ENCODE measurements around the gene MAP4K1.

MAP4K1 gene

GRCh38 chr19:38617283-38617763 is 430 bp downstream of the MAP4K1 start:
- H3K4me3 ChIP-seq (replicated peaks; ENCODE audit: insufficient read depth, low read length) = no peak overlapping the region
- TF ChIP-seq GABPA (IDR thresholded peaks at IDR 0.05; ENCODE audit: low read depth) (no peak), SPI1 (IDR thresholded peaks at IDR 0.05; ENCODE audit: borderline replicate concordance, low read depth) (no peak), POLR2AphosphoS5 (IDR thresholded peaks at IDR 0.05; ENCODE audit: low read depth) (no peak), CTCF (IDR thresholded peaks at IDR 0.05; ENCODE audit: insufficient read depth, low read length) (no peak), REST (IDR thresholded peaks at IDR 0.05; ENCODE audit: insufficient replicate concordance, low read depth) (no peak)
- H3K27ac ChIP-seq (replicated peaks) = peak overlapping the region; percentile 81; the same call in 1 of the 2 replicates

GRCh38 chr19:38616265-38616664 is 1.5 kb downstream of the MAP4K1 start:
- Histone ChIP-seq H3K27me3 (ENCODE audit: insufficient read depth, poor library complexity, severe bottlenecking) (no peaks in the 10 kb centered on the region), H3K4me3 (replicated peaks; ENCODE audit: insufficient read depth, low read length) (no peak overlapping the region), H3K27ac (replicated peaks) (no peak overlapping the region)
- TF ChIP-seq SPI1 (IDR thresholded peaks at IDR 0.05; ENCODE audit: borderline replicate concordance, low read depth) = no peak
- no peak for TF ChIP-seq POLR2AphosphoS5 (IDR thresholded peaks at IDR 0.05; ENCODE audit: low read depth)
- TF ChIP-seq CTCF (IDR thresholded peaks at IDR 0.05; ENCODE audit: insufficient read depth, low read length) = no peak
- TF ChIP-seq REST (IDR thresholded peaks at IDR 0.05; ENCODE audit: insufficient replicate concordance, low read depth) = no peak
- TF ChIP-seq GABPA (IDR thresholded peaks at IDR 0.05; ENCODE audit: low read depth) = no peak
- no peak for DNase-seq (ENCODE audit: low read depth in 1 of 2, low spot score in 1 of 2)

More at GRCh38 chr19:38617283-38617763, 430 bp downstream of the MAP4K1 start:
- no peaks in the 10 kb centered on the region for H3K27me3 ChIP-seq (ENCODE audit: insufficient read depth, poor library complexity, severe bottlenecking)
- DNase-seq (ENCODE audit: low read depth in 1 of 2, low spot score in 1 of 2) = peak in 1 of 2 experiments; percentile 11

- Histone ChIP-seq H3K27me3 (ENCODE audit: insufficient read depth, poor library complexity, severe bottlenecking) (no peaks in the 10 kb centered on the region), H3K4me3 (replicated peaks; ENCODE audit: insufficient read depth, low read length) (no peak overlapping the region), H3K27ac (replicated peaks) (no peak overlapping the region)
- no peak for DNase-seq (ENCODE audit: low read depth in 1 of 2, low spot score in 1 of 2)
- TF ChIP-seq CTCF (IDR thresholded peaks at IDR 0.05; ENCODE audit: insufficient read depth, low read length) (no peak), GABPA (IDR thresholded peaks at IDR 0.05; ENCODE audit: low read depth) (no peak), SPI1 (IDR thresholded peaks at IDR 0.05; ENCODE audit: borderline replicate concordance, low read depth) (no peak), POLR2AphosphoS5 (IDR thresholded peaks at IDR 0.05; ENCODE audit: low read depth) (no peak), REST (IDR thresholded peaks at IDR 0.05; ENCODE audit: insufficient replicate concordance, low read depth) (no peak)
Measured at GRCh38 chr19:38615007-38615581, 2.7 kb downstream of the MAP4K1 start.
